Stimulated activated CD4-positive, alpha-beta T cell treated with anti-CD3 and anti-CD28 coated beads, TNF-alpha, amount 100 ng/mL, for 1 hour (primary cell): ENCODE results near the gene IRAK3.
"Not testable (repeated sequence)": the region's sequence is repeated elsewhere in the genome, so short reads cannot be mapped to it uniquely, and the experiment has no call there.

Source experiments
- DNase-seq, 3 donors: peaks; one replicate each; pipeline ENCODE4 v3.0.0-alpha.2; 2020; ENCODE audit warnings: low read depth in 3 of 3, low spot score in 1 of 3

Gene IRAK3

DNA sequence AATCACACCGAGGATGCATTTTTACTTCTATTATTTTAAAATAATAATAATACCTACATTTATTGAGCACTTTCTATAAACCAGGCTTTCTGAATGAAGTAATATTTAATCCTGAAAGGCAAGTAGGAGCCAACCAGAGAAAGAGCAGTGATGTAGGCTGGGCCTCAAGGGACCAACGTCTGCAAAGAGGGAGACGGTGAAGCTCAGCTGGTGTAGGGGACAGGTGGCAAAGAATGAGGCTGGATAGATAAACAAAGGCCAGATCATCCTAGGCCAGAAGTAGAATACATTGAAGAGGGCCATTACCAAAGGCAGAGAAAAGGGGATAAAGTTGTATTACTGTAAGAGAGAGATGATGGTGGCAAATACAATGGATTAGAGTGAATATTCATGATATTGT, 18.4 kb upstream of the IRAK3 start:
- DNase-seq: no peak

DNA sequence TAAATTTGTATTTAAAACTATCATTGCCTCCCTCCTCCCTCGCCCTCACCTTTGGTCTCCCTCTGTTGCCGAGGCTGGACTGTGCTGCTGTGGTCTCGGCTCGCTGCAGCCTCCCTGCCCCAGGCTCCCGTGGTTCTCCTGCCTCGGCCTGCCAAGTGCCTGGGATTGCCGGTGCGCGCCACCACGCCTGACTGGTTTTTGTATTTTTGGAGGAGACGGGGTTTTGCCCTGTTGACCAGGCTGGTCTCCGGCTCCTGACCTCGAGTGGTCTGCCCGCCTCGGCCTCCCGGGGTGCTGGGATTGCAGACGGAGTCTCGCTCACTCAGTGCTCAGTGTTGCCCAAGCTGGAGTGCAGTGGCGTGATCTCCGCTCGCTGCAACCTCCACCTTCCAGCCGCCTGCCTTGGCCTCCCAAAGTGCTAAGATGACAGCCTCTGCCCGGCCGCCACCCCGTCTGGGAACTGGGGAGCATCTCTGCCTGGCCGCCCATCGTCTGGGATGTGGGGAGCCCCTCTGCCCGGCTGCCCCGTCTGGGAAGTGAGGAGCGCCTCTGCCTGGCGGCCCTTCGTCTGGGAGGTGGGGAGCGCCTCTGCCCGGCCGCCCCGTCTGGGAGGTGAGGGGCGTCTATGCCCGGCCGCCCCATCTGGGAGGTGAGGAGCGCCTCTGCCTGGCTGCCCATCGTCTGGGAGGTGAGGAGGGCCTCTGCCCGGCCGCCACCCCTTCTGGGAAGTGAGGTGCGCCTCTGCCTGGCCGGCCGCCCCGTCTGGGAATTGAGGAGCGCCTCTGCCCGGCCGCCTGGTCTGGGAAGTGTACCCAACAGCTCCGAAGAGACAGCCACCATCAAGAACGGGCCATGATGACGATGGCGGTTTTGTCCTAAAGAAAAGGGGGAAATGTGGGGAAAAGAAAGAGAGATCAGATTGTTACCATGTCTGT, 14.4 kb upstream of the IRAK3 start:
- DNase-seq: not testable (repeated sequence)

DNA sequence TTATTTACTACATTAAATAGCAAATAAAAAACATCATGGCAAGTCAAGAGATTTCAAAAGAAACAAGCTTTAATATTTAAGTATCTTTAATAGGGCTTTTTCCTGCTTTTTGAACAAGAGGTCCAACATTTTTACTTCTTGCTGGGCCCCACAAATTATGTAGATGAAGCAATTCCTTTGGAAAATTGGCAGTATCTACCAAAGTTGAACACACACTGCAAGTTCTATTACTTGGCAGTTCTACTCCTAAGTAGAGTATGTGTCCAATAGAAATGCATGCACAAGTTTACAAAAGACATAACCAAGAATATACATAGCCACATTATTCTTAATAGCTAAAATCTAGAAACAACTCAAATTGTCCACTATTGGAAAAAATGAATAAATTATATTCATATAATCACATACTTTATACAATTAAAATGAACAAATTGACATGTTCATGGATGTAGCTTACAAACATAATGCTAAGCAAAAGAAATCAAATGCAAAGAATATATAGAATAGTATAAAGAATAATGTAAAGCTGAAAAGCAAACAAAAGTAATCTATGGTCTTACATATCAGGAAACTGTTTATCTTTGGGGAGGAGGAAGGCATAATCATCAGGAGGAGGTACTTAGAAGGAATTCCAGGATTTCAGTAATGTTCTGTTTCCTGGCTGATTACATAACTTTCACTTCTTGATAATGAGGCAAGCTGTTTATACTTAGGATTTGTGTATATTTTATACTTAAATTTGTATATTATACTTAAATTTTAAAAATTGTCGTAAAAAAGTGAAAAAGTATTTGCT, 12.7 kb upstream of the IRAK3 start:
- no peak for DNase-seq

DNA sequence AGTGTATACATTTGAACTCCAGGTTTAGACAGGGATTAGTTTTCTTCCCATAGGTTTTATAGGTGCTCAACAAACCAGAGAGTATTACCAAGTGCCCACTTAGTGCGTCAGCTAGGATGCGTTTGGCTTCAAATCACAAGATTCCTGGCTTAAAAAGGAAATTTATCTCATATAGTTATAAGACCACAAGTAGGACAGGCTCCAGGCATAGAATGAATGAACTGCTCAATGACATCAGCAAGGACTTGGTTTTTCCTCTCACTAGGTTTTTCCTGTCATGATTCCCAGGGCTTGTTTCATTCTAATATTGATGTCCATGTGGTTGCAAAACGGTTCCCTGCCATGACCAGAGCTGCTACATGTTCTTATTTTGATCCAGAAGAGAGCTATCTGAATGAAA, 6.1 kb upstream of the IRAK3 start:
- no peak for DNase-seq

DNA sequence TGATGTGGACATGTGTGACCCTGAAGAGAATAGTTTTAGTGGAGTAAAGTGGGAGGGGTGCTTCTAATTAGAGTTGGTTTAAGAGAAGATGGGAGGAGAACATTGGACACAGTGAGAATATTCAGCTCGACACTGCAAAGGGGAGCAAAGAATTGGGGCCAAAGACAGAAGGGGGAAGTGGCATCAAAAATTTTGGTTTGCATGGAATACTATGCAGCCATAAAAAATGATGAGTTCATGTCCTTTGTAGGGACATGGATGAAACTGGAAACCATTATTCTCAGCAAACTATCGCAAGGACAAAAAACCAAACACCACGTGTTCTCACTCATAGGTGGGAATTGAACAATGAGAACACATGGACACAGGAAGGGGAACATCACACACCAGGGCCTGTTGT, 4.2 kb upstream of the IRAK3 start:
- DNase-seq: not testable (repeated sequence)

DNA sequence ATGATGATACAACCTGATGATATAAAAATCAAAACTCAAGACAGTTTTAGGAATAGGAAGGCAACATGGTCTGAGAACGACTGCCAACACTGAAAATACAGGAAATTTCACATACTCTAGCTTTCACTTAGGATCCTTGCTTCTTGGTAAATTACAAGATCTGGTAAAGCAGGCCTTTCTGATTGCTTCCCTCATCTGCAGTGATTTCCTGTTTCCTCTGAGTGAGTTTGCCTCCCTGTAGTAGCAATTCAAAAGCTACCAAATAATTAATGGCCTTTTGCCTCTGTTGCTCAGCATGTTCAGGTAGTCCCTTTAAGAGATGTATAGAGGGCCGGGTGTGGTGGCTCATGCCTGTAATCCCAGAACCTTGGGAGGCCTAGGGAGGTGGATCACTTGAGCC, 2.0 kb upstream of the IRAK3 start:
- DNase-seq: no peak

DNA sequence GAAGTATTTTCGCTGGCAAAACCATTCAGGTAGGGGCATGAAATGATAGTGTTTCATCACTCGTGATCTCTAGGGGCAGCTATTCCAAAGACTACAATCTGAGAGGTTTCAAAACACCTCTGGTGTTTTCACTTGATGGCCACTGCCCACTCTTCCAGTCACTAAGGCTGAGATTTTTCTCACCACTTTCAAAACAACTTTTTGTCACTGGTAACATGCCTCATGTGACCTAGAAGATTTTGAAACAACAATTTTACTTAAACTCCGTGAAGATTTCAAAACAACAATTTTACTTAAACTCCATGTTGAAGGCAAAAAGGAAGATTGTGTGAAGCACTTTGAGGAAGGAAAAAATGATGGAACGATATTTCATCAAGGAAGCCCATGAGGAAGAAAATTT, 1.2 kb upstream of the IRAK3 start:
- DNase-seq: no peak

DNA sequence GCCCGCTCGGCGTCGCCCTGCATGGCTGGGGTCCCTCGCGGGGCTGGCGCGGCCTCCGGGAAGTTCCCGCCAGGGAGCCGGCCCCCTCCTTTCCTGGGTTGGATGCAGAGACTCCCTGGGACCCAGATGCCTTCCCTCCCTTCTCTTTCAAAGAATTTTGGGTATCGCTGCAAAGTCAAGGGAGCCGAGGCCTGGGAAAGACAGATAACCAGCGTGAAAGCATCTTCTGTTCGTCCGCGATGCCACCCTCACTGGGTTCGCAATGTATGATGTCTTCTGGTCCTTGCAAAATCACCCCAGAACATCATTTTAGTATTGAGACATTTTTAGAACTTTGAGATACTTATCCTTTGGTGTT, 451 bp downstream of the IRAK3 start:
- no peak for DNase-seq

DNA sequence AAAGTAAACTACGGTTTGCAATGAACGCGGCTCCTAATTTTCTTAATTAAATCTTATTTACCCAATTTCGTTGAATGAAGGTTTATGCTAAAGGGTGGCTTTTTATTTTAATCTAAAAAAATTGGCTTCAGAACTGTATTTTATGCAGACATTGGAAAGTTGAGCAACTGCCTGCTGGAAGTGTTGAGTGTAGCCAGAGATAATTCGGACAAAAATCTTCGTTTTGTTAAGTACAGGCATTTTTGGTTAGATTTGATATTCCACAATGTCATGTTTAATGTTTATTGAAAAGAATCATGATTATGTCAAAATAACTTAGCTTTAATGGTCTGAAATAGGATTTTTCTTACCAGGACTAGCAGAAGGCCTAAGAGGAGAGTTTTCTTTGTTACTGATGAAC, 875 bp downstream of the IRAK3 start:
- no peak for DNase-seq

DNA sequence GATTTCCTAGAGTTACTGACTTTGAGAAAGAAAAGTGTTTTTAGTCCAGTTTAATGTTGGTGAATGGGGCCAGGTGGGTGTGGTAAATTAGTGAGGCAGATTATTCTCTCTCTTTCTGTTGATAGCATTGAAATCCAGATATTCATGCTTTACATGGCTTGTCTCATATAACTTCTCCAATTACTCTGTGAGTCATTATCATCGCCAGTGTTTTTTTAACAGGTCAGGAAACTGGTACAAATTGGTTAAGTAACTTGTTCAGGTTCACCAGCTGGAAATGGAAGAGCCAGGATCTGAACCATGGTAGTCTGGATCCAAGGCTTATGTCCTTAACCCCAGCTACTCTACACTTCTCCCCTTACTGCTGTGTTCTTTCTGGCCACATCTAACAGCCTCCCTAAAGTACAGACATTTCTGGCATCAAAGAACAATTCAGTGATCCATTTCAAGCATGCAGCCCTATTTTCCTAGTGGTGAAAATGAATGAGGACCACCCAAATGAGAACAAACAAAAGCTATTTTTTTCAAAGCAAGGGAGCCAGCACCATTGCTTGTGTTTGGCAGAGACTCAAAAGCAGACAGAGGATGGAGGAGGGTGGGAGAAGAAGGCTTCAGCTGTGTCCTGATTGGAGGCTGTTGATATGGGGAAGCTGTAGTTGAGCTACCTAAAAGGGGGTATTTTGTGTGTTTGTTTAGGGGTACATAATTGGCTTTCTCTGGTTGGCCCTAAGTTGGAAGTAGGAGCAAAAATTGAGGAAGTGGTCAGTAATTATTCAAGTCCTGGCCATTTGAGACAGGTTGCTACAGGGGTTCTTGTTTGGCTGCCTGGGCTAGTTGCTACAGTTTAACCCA, 1.7 kb downstream of the IRAK3 start:
- no peak for DNase-seq

DNA sequence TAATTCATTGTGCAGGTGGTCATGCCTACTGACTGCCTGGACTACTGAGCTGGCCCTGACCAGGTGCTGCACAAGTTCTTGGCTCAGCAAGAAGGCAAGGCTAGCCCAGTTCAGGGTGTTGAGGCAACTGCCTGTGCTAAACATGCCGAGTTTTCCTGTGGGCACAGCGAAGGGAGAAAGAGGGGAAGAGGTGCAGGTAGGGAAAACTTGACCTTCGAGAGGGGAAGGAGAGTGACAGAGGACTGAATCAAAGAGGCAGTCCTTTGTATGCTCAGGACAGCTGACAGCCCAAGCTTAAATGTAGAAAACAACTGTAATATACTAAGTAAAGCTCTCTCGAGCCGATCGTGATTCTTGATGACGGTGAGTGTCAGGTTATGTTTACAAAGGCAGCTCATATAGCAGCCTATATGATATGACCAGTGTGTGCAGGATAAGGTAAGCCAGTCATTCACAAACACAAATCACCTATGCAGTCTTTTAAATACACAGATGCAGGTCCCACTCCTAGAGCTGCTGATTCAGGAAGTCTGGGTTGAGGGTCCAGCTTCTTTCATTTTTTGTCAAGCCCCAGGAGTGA, 2.6 kb downstream of the IRAK3 start:
- no peak for DNase-seq

DNA sequence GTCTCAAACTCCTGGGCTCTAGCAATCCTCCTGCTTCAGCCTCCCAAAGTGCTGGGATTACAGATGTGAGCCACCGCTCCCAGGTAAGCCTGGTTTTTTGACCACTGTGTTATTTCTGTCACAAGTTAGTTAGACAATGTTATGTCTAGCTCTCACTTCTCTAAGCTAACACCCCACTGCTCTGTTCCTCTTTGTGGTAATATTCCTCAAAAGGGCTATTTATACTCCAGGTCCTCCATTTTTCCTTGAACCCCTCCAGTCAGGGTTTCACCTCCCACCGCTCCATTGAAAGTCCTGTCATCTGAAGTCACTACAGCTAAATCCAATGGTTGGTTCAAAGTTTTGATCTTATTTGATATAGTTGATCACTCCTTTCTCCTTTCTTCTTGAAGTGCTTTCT, 5.1 kb downstream of the IRAK3 start:
- DNase-seq: no peak

DNA sequence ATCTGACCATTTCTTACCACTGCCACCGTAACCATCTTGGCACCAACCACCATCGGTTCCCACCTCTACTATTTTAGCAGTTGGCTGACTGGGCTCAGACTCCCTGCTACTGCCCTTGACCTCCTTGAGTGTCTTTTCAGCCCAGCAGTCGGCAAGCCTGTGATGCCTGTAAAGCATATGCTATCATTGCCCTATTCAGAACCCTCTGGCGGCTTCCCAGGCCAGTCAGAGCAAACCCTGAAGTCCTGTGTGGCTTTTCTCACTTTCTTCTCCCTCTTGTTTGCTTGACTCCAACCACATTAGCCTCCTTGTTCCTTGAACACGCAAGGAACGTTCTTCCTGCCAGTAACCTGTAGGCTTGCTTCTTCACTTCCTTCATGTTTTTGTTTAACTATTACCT, 6.2 kb downstream of the IRAK3 start:
- DNase-seq: no peak

DNA sequence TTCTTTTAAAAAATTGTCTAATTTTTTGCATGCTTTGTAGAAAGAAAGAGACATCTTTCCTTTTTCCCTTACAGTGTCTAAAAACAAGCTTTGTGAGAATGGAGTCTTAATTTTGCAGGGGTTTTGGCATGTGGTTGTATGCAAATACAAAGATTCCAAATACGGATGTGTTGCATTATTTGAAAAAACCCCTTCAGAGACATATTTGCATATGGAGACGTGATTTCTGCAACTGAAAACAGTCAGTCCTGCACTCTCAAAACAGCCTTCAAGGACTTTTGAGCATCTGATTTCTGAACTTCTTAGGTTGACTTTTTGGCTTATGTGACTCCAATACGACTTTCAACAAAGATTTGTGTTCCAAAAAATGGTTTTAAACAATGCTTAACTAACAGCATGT, 7.8 kb downstream of the IRAK3 start:
- DNase-seq: no peak

DNA sequence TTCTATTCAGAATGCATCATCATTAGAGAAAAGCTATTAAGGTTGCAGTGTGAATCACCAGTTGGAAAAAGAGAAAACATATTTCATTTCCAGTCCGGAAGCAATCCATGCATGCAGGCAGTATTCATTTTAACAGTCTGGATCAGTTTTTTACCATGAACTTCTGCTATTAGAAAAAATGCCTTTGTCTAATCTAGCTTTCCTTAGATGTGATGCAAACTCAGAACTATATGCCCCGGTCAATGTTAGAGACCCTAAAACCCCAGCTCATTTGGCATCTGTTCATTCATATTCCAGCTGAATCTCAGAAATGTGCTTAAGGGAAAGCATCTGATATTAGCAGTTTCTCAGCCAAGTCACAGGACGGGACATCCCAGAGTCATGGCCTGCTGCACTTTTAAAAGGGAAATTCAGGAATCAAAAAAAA, 8.5 kb downstream of the IRAK3 start:
- no peak for DNase-seq

DNA sequence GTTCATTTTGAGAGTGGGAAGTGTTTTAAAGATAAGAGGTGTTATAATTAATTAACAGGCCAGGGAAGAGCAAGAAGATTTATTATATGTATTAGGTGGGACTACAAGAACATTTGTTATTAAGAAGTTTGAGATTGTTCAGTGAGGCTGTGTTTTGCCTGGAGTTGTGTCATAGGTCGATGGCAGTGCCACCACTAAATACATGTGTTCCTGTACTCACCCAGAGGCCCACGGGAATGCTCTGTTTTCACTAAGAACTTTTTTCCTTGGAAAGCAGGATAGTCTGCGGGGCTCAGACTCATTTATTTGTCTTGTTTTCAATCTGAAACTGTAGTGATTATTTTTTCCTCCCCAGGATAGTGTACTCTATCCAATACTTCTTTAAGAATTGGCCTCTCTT, 10.1 kb downstream of the IRAK3 start:
- DNase-seq: no peak

DNA sequence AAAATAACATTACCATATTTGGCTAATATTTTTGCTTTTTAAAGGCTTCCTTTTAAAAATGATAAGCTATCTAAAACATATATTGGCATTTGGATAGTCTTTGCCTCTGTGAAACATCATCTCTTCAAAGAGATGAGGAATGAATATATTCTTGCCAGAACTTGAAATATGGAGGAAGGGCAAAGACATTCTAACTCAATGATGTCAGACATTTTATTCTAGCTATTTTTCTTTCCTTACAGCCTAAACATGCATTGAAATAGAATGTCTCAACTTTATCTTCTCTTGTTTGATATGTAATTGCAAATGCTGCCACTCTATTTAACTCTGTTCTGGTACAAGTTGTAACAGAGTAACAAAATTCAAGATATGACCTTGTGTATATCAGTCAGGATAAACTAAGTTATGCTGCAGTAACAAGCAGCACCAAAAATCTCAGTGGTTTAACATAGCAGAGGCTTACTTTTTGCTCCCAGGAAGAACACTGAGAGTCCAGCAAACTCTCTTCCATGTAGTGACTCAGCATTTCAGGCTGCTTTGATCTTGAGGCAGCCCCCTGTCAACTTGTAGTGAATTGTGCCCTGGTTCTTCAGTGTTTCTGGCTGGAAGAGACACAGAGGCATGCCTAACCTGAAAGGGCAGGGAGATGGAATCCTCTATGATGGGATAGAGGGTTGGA, 11.0 kb downstream of the IRAK3 start:
- DNase-seq: no peak

DNA sequence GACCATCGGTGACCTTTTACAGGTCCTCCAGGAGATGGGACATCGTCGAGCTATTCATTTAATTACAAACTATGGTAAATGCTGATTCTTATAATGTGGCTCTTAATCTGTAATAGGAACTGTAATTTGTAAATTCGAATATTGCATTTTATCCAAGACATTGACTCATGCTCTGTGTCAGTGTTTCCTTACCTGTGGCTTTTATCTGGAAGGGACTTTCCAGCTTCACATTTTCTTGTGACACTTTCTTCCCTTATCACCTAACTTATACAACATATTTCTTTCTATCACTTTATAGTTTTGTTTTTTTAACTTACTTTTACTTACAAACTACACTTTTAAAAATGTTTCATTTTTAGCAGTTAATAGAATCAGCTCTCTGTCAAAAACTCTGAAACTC, 14.8 kb downstream of the IRAK3 start:
- DNase-seq: no peak

DNA sequence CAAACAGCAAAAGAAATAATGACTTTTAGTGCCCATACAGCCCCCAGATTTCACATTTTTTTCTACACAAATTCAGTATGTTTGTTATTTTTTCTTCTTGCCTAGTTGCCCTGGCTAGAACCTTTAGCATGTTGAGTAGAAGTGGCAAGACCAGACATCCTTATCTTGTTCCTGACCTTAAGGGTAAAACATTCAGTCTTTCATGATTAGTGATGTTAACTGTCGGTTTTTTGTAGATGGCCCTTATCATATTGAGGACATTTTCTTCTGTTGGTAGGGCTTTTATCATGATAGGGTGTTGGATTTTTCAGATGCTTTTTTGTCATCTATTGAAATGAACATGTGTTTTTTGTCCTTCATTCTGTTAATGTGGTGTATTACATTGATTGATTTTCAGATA, 17.1 kb downstream of the IRAK3 start:
- DNase-seq: no peak

DNA sequence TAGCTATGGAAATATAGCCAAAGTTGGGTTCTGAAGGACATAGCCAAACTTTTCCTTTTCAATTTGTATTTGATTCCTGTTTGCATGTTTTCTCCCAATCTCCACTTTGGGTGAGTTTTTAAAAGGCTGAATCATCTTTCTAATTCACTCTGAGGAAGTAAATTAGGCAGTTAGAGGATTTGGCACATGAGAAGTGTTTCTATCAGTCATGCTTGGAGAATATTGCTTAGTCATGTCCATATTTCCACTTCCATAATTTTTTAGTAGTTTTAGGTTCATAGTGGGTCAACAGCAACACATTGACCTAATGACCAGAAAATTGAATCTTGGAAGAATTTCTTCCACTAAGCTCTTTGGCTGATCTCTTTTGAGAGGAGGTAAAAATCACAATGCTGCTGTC, 21.8 kb downstream of the IRAK3 start:
- no peak for DNase-seq

DNA sequence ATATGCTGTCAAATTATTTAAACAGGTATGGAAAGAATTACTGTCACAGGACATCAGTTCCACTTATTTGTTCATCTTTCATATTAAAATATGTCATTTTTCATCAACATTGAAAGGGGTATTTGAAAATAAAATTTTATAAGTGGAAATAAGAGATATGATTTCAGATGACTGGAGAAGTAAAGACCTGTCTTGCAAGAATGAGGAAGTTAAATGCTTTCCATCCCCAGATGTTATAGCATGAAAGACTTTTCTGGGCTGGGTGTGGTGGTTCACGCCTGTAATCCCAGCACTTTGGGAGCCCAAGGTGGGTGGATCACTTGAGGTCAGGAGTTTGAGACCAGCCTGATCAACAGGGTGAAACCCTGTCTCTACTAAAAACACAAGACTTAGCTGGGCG, 22.6 kb downstream of the IRAK3 start:
- DNase-seq: not testable (repeated sequence)
